HepG2 (cell line): Measurements from ENCODE around the gene CDO1. TPM values are rescaled to one million over a fixed set of nuclear protein-coding genes. Genes with fewer than 3 reads are reported as not detected.

ENCODE experiments used
- BCL6 ChIP-seq: IDR thresholded peaks from 2 replicates; pipeline ENCODE4 v1.6.1; 2016; ENCODE audit warnings: missing genetic modification reagents, missing compliant biosample characterization
- DMAP1 ChIP-seq: IDR thresholded peaks from 2 replicates; pipeline ENCODE4 v1.6.1; 2016
- FOXP1 ChIP-seq, 2 experiments: fragments of 450-650 bp in 1 of 2; IDR thresholded peaks; 2 replicates each; pipeline ENCODE4 v1.6.1; 2017 to 2018; ENCODE audit warnings: antibody characterized with exemption in 1 of 2
- KLF13 ChIP-seq: sonication (generic); formaldehyde crosslinking; IDR thresholded peaks from 2 replicates; pipeline ENCODE4 v1.4.0; 2020; ENCODE audit warnings: mild to moderate bottlenecking, missing genetic modification reagents
- MIER3 ChIP-seq: IDR thresholded peaks from 2 replicates; pipeline ENCODE4 v1.6.1; 2016; ENCODE audit warnings: missing compliant biosample characterization, borderline replicate concordance
- NFKBIZ ChIP-seq: IDR thresholded peaks from 2 replicates; pipeline ENCODE4 v1.6.1; 2018; ENCODE audit warnings: missing genetic modification reagents, missing compliant biosample characterization
- NKX3-1 ChIP-seq: sonication (generic); formaldehyde crosslinking; IDR thresholded peaks from 2 replicates; pipeline ENCODE4 v1.5.0; 2020; ENCODE audit warnings: missing genetic modification reagents
- POLR2AphosphoS2 ChIP-seq: IDR thresholded peaks from 2 replicates; pipeline ENCODE4 v1.6.1; 2011; ENCODE audit warnings: low read depth, low read length, improper control_type of control experiment
- RFX1 ChIP-seq: fragments of 450-650 bp; IDR thresholded peaks from 2 replicates; pipeline ENCODE4 v1.6.1; 2017
- TFAP4 ChIP-seq: sonication (generic); IDR thresholded peaks from 2 replicates; pipeline ENCODE4 v1.6.1; 2016; ENCODE audit warnings: low read depth, borderline replicate concordance
- ZBTB14 ChIP-seq: sonication (generic); formaldehyde crosslinking; IDR thresholded peaks from 2 replicates; pipeline ENCODE4 v1.4.0; 2020; ENCODE audit warnings: missing genetic modification reagents
- ZNF124 ChIP-seq: sonication (generic); formaldehyde crosslinking; IDR thresholded peaks from 2 replicates; pipeline ENCODE4 v1.4.0; 2020; ENCODE audit warnings: missing genetic modification reagents
- ZNF276 ChIP-seq: sonication (generic); formaldehyde crosslinking; IDR thresholded peaks from 2 replicates; pipeline ENCODE4 v1.4.0; 2020; ENCODE audit warnings: mild to moderate bottlenecking, low read depth, missing genetic modification reagents
- ZNF44 ChIP-seq: sonication (generic); formaldehyde crosslinking; IDR thresholded peaks from 2 replicates; pipeline ENCODE4 v1.5.1; 2020; ENCODE audit warnings: mild to moderate bottlenecking, missing genetic modification reagents
- ZNF512 ChIP-seq: sonication (generic); formaldehyde crosslinking; IDR thresholded peaks from 2 replicates; pipeline ENCODE4 v1.4.0; 2020; ENCODE audit warnings: mild to moderate bottlenecking, missing genetic modification reagents
- ZNF572 ChIP-seq: sonication (generic); formaldehyde crosslinking; IDR thresholded peaks from 2 replicates; pipeline ENCODE4 v1.5.1; 2020; ENCODE audit warnings: mild to moderate bottlenecking, missing genetic modification reagents
- ZNF672 ChIP-seq: sonication (generic); formaldehyde crosslinking; IDR thresholded peaks from 2 replicates; pipeline ENCODE4 v1.8.1; 2022; ENCODE audit warnings: missing genetic modification reagents
- ZNF720 ChIP-seq: sonication (generic); formaldehyde crosslinking; IDR thresholded peaks from 2 replicates; pipeline ENCODE4 v1.4.0; 2020; ENCODE audit warnings: missing genetic modification reagents
- ZNF766 ChIP-seq: sonication (generic); formaldehyde crosslinking; IDR thresholded peaks from 2 replicates; pipeline ENCODE4 v1.5.0; 2020; ENCODE audit warnings: missing genetic modification reagents, borderline replicate concordance
- ZNF772 ChIP-seq: sonication (generic); formaldehyde crosslinking; IDR thresholded peaks from 2 replicates; pipeline ENCODE4 v1.5.0; 2020; ENCODE audit warnings: mild to moderate bottlenecking, missing genetic modification reagents
- ZNF883 ChIP-seq: sonication (generic); formaldehyde crosslinking; IDR thresholded peaks from 2 replicates; pipeline ENCODE4 v1.5.1; 2020; ENCODE audit warnings: mild to moderate bottlenecking, missing genetic modification reagents; ENCODE audit errors: not compliant biosample characterization
- polyA plus RNA-seq, 8 experiments: library from polyadenylated mRNA; depleted of rRNA in 3 of 8; stranded (reverse) in 7 of 8; unstranded in 1 of 8; fragments of >200 nt; fragmentation: Illumina TruSeq in 4 of 8; extraction: Trizol in 4 of 8; gene quantifications; 2 replicates each; pipeline versions ENCODE4 v1.2.1 to v1.2.3, GENCODE V29; 2011 to 2016; ENCODE audit warnings: low read depth in 4 of 8, missing spikeins in 1 of 8, mixed read lengths in 1 of 8; ENCODE audit not compliant: insufficient read depth in 1 of 8
- total RNA-seq, 5 experiments: library from RNA; depleted of rRNA; stranded (reverse); fragments of >200 nt; fragmentation: Illumina TruSeq; extraction: Trizol; gene quantifications; 2 replicates each; pipeline ENCODE4 v1.2.3, GENCODE V29; 2016; ENCODE audit warnings: low read depth in 1 of 5
- TF ChIP-seq, protein P1 (sequence below): sonication (generic); formaldehyde crosslinking; IDR thresholded peaks from 2 replicates; pipeline ENCODE4 v1.8.0; 2022; ENCODE audit warnings: low read depth, missing genetic modification reagents
- TF ChIP-seq, protein P2 (sequence below): sonication (generic); formaldehyde crosslinking; IDR thresholded peaks from 2 replicates; pipeline ENCODE4 v1.9.0; 2021; ENCODE audit warnings: missing genetic modification reagents, mild to moderate bottlenecking, borderline replicate concordance

Gene CDO1
- total and polyA plus RNA-seq, 2 of the 13 experiments (the other 11 are each of a cell fraction or from before 2014, with no cell fraction given), result 3.2 to 4.4 TPM

DNA sequence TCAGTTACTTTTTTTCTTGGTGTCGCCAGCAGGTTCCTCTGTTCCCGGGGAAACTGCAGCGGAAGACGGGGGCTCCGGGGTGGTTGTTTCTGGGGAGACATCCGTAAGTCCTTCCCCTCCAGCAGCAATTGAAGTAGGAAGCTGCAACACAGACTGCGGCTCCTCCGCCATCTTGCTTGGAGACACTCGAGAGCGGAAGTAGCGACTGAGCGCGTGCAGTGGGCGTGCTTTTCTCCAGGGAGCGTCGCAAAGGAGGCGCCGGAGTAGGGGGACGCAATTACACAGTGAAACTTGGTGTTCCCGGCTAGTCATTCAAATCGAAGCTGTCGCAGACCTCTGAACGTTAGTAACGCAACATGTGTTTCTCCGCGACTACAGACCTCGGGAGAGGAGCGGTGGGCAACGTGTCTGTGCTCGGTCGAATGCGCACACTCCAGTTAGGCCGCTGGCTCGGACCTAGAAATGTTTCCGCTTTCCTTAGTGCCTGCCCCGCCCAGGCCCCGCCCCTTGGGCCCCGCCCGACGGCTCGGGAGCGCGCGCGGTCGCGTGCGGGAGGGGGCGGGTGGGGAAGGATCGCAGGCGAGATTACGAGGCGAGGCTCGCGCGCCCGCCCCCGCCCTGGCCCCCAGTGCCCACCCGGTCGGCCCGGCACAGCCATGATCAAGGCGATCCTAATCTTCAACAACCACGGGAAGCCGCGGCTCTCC is 25.1 kb upstream of the CDO1 start, which contains the start of the genes AP3S1 and ATG12 (continued):
- TF ChIP-seq KLF13 (CRISPR knock-in tag) (no peak), ZNF276 (CRISPR knock-in tag) (no peak), ZNF572 (CRISPR knock-in tag) (no peak), ZNF772 (CRISPR knock-in tag) (peak; percentile 79), MIER3 (CRISPR knock-in tag) (peak; percentile 65; the same call in 1 of the 2 replicates), ZNF883 (CRISPR knock-in tag) (peak; percentile 80), BCL6 (CRISPR knock-in tag) (peak; percentile 63), TFAP4 (no peak), ZNF124 (CRISPR knock-in tag) (no peak), ZNF44 (CRISPR knock-in tag) (no peak), ZBTB14 (CRISPR knock-in tag) (peak; percentile 96), ZNF512 (CRISPR knock-in tag) (no peak), DMAP1 (CRISPR knock-in tag) (peak; percentile 96), POLR2AphosphoS2 (no peak), ZNF672 (CRISPR knock-in tag) (peak; percentile 77; the same call in 1 of the 2 replicates), ZNF720 (CRISPR knock-in tag) (no peak; the same call in 1 of the 2 replicates), ZNF766 (CRISPR knock-in tag) (no peak; the same call in 1 of the 2 replicates), RFX1 (no peak), FOXP1 (IDR thresholded peaks at IDR 0.05) (no peak), FOXP1 (CRISPR knock-in tag; IDR thresholded peaks at IDR 0.05) (no peak), NKX3-1 (peak; percentile 62; the same call in 1 of the 2 replicates), NFKBIZ (CRISPR knock-in tag) (no peak; the same call in 1 of the 2 replicates)
- TF ChIP-seq, protein P1, sequence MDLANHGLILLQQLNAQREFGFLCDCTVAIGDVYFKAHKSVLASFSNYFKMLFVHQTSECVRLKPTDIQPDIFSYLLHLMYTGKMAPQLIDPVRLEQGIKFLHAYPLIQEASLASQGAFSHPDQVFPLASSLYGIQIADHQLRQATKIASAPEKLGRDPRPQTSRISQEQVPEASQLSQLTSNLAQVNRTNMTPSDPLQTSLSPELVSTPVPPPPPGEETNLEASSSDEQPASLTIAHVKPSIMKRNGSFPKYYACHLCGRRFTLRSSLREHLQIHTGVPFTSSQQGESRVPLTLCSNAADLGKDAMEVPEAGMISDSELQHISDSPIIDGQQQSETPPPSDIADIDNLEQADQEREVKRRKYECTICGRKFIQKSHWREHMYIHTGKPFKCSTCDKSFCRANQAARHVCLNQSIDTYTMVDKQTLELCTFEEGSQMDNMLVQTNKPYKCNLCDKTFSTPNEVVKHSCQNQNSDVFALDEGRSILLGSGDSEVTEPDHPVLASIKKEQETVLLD (CRISPR knock-in tag), result peak; percentile 76; the same call in 1 of the 2 replicates
- TF ChIP-seq, protein P2, sequence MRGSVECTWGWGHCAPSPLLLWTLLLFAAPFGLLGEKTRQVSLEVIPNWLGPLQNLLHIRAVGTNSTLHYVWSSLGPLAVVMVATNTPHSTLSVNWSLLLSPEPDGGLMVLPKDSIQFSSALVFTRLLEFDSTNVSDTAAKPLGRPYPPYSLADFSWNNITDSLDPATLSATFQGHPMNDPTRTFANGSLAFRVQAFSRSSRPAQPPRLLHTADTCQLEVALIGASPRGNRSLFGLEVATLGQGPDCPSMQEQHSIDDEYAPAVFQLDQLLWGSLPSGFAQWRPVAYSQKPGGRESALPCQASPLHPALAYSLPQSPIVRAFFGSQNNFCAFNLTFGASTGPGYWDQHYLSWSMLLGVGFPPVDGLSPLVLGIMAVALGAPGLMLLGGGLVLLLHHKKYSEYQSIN (CRISPR knock-in tag), result peak; percentile 85; the same call in 1 of the 2 replicates
